ENCODE data around the gene VAPB. TPM values are rescaled to one million over a fixed set of nuclear protein-coding genes. Genes with fewer than 3 reads are reported as not detected.
A peak's percentile ranks its signal among the peaks of the same experiment; 100 is the strongest.

Gene VAPB
- polyA plus RNA-seq, 1 donor (not counting 4 experiments of a cell fraction or from before 2014, with no cell fraction given) = 38.0 TPM

- FAIRE-seq = no peak
- H3K4me2 ChIP-seq (ENCODE audit: control insufficient read depth, extremely low read depth, insufficient read depth, low read depth, low read length) = peak overlapping the region; percentile 41
Observed at GRCh38 chr20:58374027-58374850, 14.8 kb upstream of the VAPB start.

DNA sequence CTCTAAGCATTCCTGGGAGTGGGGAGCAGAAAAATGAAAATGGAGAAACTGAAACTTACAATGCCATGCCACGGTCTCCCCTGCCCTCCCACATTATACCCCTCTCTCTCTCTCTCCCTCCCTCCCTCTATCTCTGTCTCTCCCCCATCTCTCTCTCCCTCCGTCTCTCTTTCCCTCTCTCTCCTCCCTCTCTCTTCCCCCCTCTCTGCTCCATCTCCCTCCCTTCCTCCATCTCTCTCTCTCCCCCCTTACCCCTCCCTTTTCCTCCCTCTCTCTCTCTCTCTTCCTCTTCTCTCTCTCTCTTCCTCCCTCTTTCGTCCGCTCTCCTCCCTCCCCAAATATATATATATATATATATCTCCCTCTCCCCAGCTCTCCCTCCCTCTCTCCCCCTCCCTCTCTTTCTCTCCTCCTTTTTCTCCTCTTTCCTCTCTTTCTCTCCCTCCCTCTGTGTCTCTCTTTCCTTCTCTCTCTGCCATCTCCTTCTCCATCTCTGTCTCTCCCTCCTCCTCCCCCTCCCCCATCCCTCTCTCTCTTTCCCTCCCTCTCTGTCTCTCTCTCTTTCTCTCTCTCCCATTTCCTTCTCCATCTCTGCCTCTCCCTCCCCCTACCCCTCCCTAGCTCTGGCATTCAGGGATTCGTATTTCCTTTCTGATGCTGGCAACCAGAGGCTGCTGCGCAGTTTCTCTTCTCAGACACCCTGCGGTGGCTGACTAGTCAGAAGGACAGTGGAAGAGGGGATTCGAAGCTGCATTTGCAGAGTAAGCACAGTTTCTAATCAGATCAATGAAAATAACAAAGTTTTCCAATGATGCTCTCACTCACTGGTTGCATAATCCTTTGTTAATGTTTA, 13.9 kb upstream of the VAPB start:
- no peaks in the 10 kb centered on the region for H3K4me1 ChIP-seq (ENCODE audit: control insufficient read depth, extremely low read depth, insufficient read depth, low read length)
- no peak for FAIRE-seq
- dilution Hi-C loops (cut with MboI; ENCODE audit: extremely low pct_ligation_motif_present, low sequenced_read_pairs) = no loop called here
- peak overlapping the region; percentile 41 for H3K4me2 ChIP-seq (ENCODE audit: control insufficient read depth, extremely low read depth, insufficient read depth, low read depth, low read length)
- TF ChIP-seq EZH2 (IDR thresholded peaks at IDR 0.05; ENCODE audit: low read length) = no peak
- no peak for TF ChIP-seq CTCF (optimal IDR thresholded peaks at IDR 0.05 in 1 of 3, IDR thresholded peaks at IDR 0.05 in 1 of 3, conservative IDR thresholded peaks at IDR 0.05 in 1 of 3; ENCODE audit: extremely low read depth in 1 of 3, insufficient read depth in 2 of 3, low read length in 3 of 3)
- no peak overlapping the region for H3K27ac ChIP-seq (ENCODE audit: control insufficient read depth, insufficient read depth, low read length)
- H3K79me2 ChIP-seq (ENCODE audit: control insufficient read depth, insufficient read depth, low read length) = no peaks in the 10 kb centered on the region
- peaks cover 5% of the 10 kb centered on the region for H3K27me3 ChIP-seq (ENCODE audit: control insufficient read depth, extremely low read depth, insufficient read depth, low read length)
- H3K4me3 ChIP-seq (ENCODE audit: control insufficient read depth in 2 of 3, extremely low read depth in 1 of 3, insufficient read depth in 2 of 3, low read depth in 1 of 3, low read length in 3 of 3) = no peak overlapping the region
- no peak overlapping the region for H3K9ac ChIP-seq (ENCODE audit: control insufficient read depth, extremely low read depth, insufficient read depth, low read length)
- H2AFZ ChIP-seq (ENCODE audit: control insufficient read depth, low read length) = peak overlapping the region; percentile 64
- H4K20me1 ChIP-seq (ENCODE audit: control insufficient read depth, extremely low read depth, insufficient read depth, low read length) = no peaks in the 10 kb centered on the region
- H3K9me1 ChIP-seq (ENCODE audit: control insufficient read depth, extremely low read depth, insufficient read depth, low read length) = no peaks in the 10 kb centered on the region
- H3K36me3 ChIP-seq (ENCODE audit: control insufficient read depth in 2 of 2, extremely low read depth in 1 of 2, insufficient read depth in 2 of 2, low read length in 2 of 2) = no peaks in the 10 kb centered on the region
- no peaks in the 10 kb centered on the region for H3K9me3 ChIP-seq (ENCODE audit: control insufficient read depth, low read depth, low read length)
- no peak for DNase-seq (ENCODE audit: low read depth, low spot score)

More at GRCh38 chr20:58374027-58374850, 14.8 kb upstream of the VAPB start:
- Histone ChIP-seq H2AFZ (ENCODE audit: control insufficient read depth, low read length) (peak overlapping the region; percentile 64), H3K9ac (ENCODE audit: control insufficient read depth, extremely low read depth, insufficient read depth, low read length) (no peak overlapping the region), H3K9me1 (ENCODE audit: control insufficient read depth, extremely low read depth, insufficient read depth, low read length) (no peaks in the 10 kb centered on the region), H3K79me2 (ENCODE audit: control insufficient read depth, insufficient read depth, low read length) (no peaks in the 10 kb centered on the region), H3K4me1 (ENCODE audit: control insufficient read depth, extremely low read depth, insufficient read depth, low read length) (no peaks in the 10 kb centered on the region), H4K20me1 (ENCODE audit: control insufficient read depth, extremely low read depth, insufficient read depth, low read length) (no peaks in the 10 kb centered on the region), H3K36me3 (ENCODE audit: control insufficient read depth in 2 of 2, extremely low read depth in 1 of 2, insufficient read depth in 2 of 2, low read length in 2 of 2) (no peaks in the 10 kb centered on the region), H3K4me3 (ENCODE audit: control insufficient read depth in 2 of 3, extremely low read depth in 1 of 3, insufficient read depth in 2 of 3, low read depth in 1 of 3, low read length in 3 of 3) (no peak overlapping the region), H3K27me3 (ENCODE audit: control insufficient read depth, extremely low read depth, insufficient read depth, low read length) (peaks cover 5% of the 10 kb centered on the region), H3K27ac (ENCODE audit: control insufficient read depth, insufficient read depth, low read length) (no peak overlapping the region), H3K9me3 (ENCODE audit: control insufficient read depth, low read depth, low read length) (no peaks in the 10 kb centered on the region)
- dilution Hi-C loops (cut with MboI; ENCODE audit: extremely low pct_ligation_motif_present, low sequenced_read_pairs) = no loop called here
- TF ChIP-seq CTCF (optimal IDR thresholded peaks at IDR 0.05 in 1 of 3, IDR thresholded peaks at IDR 0.05 in 1 of 3, conservative IDR thresholded peaks at IDR 0.05 in 1 of 3; ENCODE audit: extremely low read depth in 1 of 3, insufficient read depth in 2 of 3, low read length in 3 of 3) = no peak
- no peak for TF ChIP-seq EZH2 (IDR thresholded peaks at IDR 0.05; ENCODE audit: low read length)
- DNase-seq (ENCODE audit: low read depth, low spot score) = no peak
